ENCODE data around the gene CACHD1.
"Not testable (repeated sequence)": the region's sequence is repeated elsewhere in the genome, so short reads cannot be mapped to it uniquely, and the experiment has no call there.

The CACHD1 gene

GRCh38 chr1:64598100-64598571 lies 128.2 kb downstream of the CACHD1 start:
- DNase-seq, result no peak

- no peak for DNase-seq
Measured at GRCh38 chr1:64599242-64599641, 129.3 kb downstream of the CACHD1 start.

- no peak for DNase-seq
Measured at GRCh38 chr1:64601207-64601606, 131.3 kb downstream of the CACHD1 start.

GRCh38 chr1:64608005-64608650 lies 138.2 kb downstream of the CACHD1 start:
- no peak for DNase-seq

- no peak for DNase-seq
Measured at GRCh38 chr1:64608651-64609048, 138.7 kb downstream of the CACHD1 start.

- DNase-seq, result not testable (repeated sequence)
Measured at GRCh38 chr1:64610950-64611349, 141.0 kb downstream of the CACHD1 start.

GRCh38 chr1:64616039-64616438 lies 146.1 kb downstream of the CACHD1 start:
- DNase-seq, result no peak

- DNase-seq, result no peak
Measured at GRCh38 chr1:64623750-64624191, 153.8 kb downstream of the CACHD1 start.

GRCh38 chr1:64624218-64624713 lies 154.3 kb downstream of the CACHD1 start:
- no peak for DNase-seq

- no peak for DNase-seq
Measured at GRCh38 chr1:64624808-64625207, 154.9 kb downstream of the CACHD1 start.

GRCh38 chr1:64630611-64631010 lies 160.7 kb downstream of the CACHD1 start:
- DNase-seq, result no peak

- DNase-seq, result no peak
Measured at GRCh38 chr1:64631346-64632034, 161.6 kb downstream of the CACHD1 start.

- DNase-seq, result no peak
Measured at GRCh38 chr1:64632936-64633335, 163.0 kb downstream of the CACHD1 start.

- no peak for DNase-seq
Measured at GRCh38 chr1:64645735-64646134, 175.8 kb downstream of the CACHD1 start.

- no peak for DNase-seq
Measured at GRCh38 chr1:64650411-64650810, 180.5 kb downstream of the CACHD1 start.

GRCh38 chr1:64651841-64652240 lies 181.9 kb downstream of the CACHD1 start:
- DNase-seq, result no peak

GRCh38 chr1:64653466-64653865 lies 183.5 kb downstream of the CACHD1 start:
- DNase-seq, result no peak

GRCh38 chr1:64654519-64655341 lies 184.8 kb downstream of the CACHD1 start:
- DNase-seq, result no peak

- no peak for DNase-seq
Measured at GRCh38 chr1:64655861-64656260, 185.9 kb downstream of the CACHD1 start.

- DNase-seq, result no peak
Measured at GRCh38 chr1:64659478-64660138, 189.7 kb downstream of the CACHD1 start.

GRCh38 chr1:64663668-64664067 lies 193.7 kb downstream of the CACHD1 start:
- no peak for DNase-seq

- DNase-seq, result no peak
Measured at GRCh38 chr1:64664299-64664698, 194.4 kb downstream of the CACHD1 start.
